HEK293 (cell line): ENCODE data around the gene IRF1.

ENCODE experiments used
- BCL11A ChIP-seq: fragments of 450-650 bp; formaldehyde crosslinking; IDR thresholded peaks from 2 replicates; pipeline ENCODE4 v1.5.1; 2016; ENCODE audit warnings: low read depth, missing biosample characterization, missing genetic modification characterization
- KLF1 ChIP-seq: fragments of 450-650 bp; formaldehyde crosslinking; IDR thresholded peaks from 2 replicates; pipeline ENCODE4 v1.5.1; 2016; ENCODE audit warnings: missing biosample characterization, missing genetic modification characterization
- KLF10 ChIP-seq: fragments of 450-650 bp; IDR thresholded peaks from 2 replicates; pipeline ENCODE4 v1.5.1; 2018; ENCODE audit warnings: missing biosample characterization, mild to moderate bottlenecking, missing genetic modification characterization
- KLF16 ChIP-seq: fragments of 450-650 bp; formaldehyde crosslinking; IDR thresholded peaks from 2 replicates; pipeline ENCODE4 v1.5.1; 2017; ENCODE audit warnings: missing biosample characterization, missing genetic modification characterization
- SCRT1 ChIP-seq: fragments of 450-650 bp; formaldehyde crosslinking; IDR thresholded peaks from 2 replicates; pipeline ENCODE4 v1.5.1; 2016; ENCODE audit warnings: missing biosample characterization, missing genetic modification characterization, borderline replicate concordance
- SP7 ChIP-seq: fragments of 450-650 bp; formaldehyde crosslinking; IDR thresholded peaks from 2 replicates; pipeline ENCODE4 v1.5.1; 2016; ENCODE audit warnings: missing biosample characterization, missing genetic modification characterization
- ZNF169 ChIP-seq: fragments of 450-650 bp; formaldehyde crosslinking; IDR thresholded peaks from 2 replicates; pipeline ENCODE4 v1.5.1; 2016; ENCODE audit warnings: missing biosample characterization, missing genetic modification characterization
- ZNF324 ChIP-seq: fragments of 450-650 bp; formaldehyde crosslinking; IDR thresholded peaks from 2 replicates; pipeline ENCODE4 v1.5.1; 2016; ENCODE audit warnings: missing biosample characterization, missing genetic modification characterization
- ZNF354C ChIP-seq: fragments of 450-650 bp; formaldehyde crosslinking; IDR thresholded peaks from 2 replicates; pipeline ENCODE4 v1.5.1; 2016; ENCODE audit warnings: missing biosample characterization, missing genetic modification characterization, low read depth, borderline replicate concordance
- ZNF473 ChIP-seq: fragments of 450-650 bp; formaldehyde crosslinking; IDR thresholded peaks from 2 replicates; pipeline ENCODE4 v1.5.1; 2017; ENCODE audit warnings: missing biosample characterization, missing genetic modification characterization
- ZNF548 ChIP-seq: fragments of 450-650 bp; formaldehyde crosslinking; IDR thresholded peaks from 2 replicates; pipeline ENCODE4 v1.5.1; 2016; ENCODE audit warnings: missing biosample characterization, missing genetic modification characterization
- ZNF626 ChIP-seq: fragments of 450-650 bp; sonication (Bioruptor Pico); formaldehyde crosslinking; IDR thresholded peaks from 2 replicates; pipeline ENCODE4 v1.5.1; 2018; ENCODE audit warnings: missing biosample characterization, missing genetic modification characterization, inconsistent platforms
- ZNF660 ChIP-seq: fragments of 450-650 bp; IDR thresholded peaks from 2 replicates; pipeline ENCODE4 v1.5.1; 2018; ENCODE audit warnings: missing biosample characterization, mild to moderate bottlenecking, missing genetic modification characterization
- ZNF747 ChIP-seq: fragments of 450-650 bp; formaldehyde crosslinking; IDR thresholded peaks from 2 replicates; pipeline ENCODE4 v1.5.1; 2016; ENCODE audit warnings: missing biosample characterization, missing genetic modification characterization
- ZNF777 ChIP-seq: fragments of 450-650 bp; formaldehyde crosslinking; IDR thresholded peaks from 2 replicates; pipeline ENCODE4 v1.5.1; 2017; ENCODE audit warnings: missing biosample characterization, missing genetic modification characterization, borderline replicate concordance
- ZNF843 ChIP-seq: fragments of 450-650 bp; formaldehyde crosslinking; IDR thresholded peaks from 2 replicates; pipeline ENCODE4 v1.5.1; 2016; ENCODE audit warnings: missing biosample characterization, missing genetic modification characterization
- ZSCAN30 ChIP-seq: fragments of 450-650 bp; IDR thresholded peaks from 2 replicates; pipeline ENCODE4 v1.5.1; 2018; ENCODE audit warnings: missing biosample characterization, mild to moderate bottlenecking, missing genetic modification characterization, moderate library complexity
- ZXDB ChIP-seq: fragments of 450-650 bp; formaldehyde crosslinking; IDR thresholded peaks from 2 replicates; pipeline ENCODE4 v1.5.1; 2016; ENCODE audit warnings: missing biosample characterization, missing genetic modification characterization
- TF ChIP-seq, protein P1 (sequence below): fragments of 450-650 bp; formaldehyde crosslinking; IDR thresholded peaks from 2 replicates; pipeline ENCODE4 v1.5.1; 2016; ENCODE audit warnings: missing biosample characterization, missing genetic modification characterization
- TF ChIP-seq, protein P2 (sequence below): fragments of 450-650 bp; formaldehyde crosslinking; IDR thresholded peaks from 2 replicates; pipeline ENCODE4 v1.5.1; 2016; ENCODE audit warnings: missing biosample characterization, missing genetic modification characterization
- TF ChIP-seq, protein P3 (sequence below): fragments of 450-650 bp; formaldehyde crosslinking; IDR thresholded peaks from 2 replicates; pipeline ENCODE4 v1.5.1; 2017; ENCODE audit warnings: missing biosample characterization, mild to moderate bottlenecking, missing genetic modification characterization, moderate library complexity
- TF ChIP-seq, protein P4 (sequence below): fragments of 450-650 bp; formaldehyde crosslinking; IDR thresholded peaks from 2 replicates; pipeline ENCODE4 v1.5.1; 2016; ENCODE audit warnings: missing biosample characterization, missing genetic modification characterization
- TF ChIP-seq, protein P5 (sequence below): fragments of 450-650 bp; formaldehyde crosslinking; optimal IDR thresholded peaks from 2 replicates; pipeline ENCODE3; 2016; ENCODE audit warnings: missing biosample characterization, mild to moderate bottlenecking, missing genetic modification characterization
- TF ChIP-seq, protein P6 (sequence below): fragments of 450-650 bp; formaldehyde crosslinking; IDR thresholded peaks from 2 replicates; pipeline ENCODE4 v1.5.1; 2016; ENCODE audit warnings: missing biosample characterization, missing genetic modification characterization, borderline replicate concordance

Gene IRF1

DNA sequence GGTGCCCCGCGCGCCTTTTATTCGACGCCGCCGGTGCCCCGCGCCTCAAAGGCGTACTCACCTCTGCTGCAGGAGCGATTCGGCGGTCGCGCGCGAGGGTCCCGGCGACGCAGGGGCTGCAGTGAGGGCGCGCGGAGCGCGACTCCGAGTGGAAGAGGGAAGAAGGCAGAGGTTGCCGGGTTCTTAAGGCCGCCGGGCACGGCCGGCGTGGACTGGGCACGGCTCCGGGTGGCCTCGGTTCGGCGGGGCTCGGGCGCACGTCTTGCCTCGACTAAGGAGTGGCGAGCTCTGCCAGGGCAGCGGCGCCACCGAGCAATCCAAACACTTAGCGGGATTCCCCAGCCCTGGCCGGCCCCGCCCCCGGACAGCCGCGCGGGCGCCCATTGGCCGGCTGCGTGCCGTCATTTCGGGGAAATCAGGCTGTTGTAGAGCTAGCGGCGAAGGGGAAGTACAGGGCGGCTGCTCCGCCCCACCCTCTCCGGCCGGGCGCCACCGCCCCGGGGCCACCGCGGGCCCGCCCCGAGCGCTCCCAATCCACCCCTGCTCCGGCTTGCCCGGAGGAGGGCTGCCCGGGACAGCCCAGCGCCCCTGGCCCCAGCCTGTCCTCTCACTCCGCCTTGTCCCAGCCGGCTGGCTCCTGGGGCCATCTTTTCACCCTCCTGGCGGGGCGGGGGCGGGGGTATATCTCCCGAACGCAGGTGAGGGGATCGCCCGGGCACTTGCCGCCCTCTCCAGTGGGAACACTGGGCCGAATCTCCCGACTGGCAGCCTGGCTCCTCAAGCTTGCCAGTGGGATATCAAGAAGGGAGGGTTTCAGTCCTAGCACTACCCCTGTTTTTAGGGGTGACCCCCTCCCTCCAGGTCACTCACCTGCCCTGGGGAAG is at the start of gene IRF1 (continued):
- TF ChIP-seq KLF10, result peak; percentile 74; the same call in 1 of the 2 replicates
- TF ChIP-seq, protein P1, sequence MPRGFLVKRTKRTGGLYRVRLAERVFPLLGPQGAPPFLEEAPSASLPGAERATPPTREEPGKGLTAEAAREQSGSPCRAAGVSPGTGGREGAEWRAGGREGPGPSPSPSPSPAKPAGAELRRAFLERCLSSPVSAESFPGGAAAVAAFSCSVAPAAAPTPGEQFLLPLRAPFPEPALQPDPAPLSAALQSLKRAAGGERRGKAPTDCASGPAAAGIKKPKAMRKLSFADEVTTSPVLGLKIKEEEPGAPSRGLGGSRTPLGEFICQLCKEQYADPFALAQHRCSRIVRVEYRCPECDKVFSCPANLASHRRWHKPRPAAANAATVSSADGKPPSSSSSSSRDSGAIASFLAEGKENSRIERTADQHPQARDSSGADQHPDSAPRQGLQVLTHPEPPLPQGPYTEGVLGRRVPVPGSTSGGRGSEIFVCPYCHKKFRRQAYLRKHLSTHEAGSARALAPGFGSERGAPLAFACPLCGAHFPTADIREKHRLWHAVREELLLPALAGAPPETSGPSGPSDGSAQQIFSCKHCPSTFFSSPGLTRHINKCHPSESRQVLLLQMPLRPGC (tag by site-specific recombination), result peak; percentile 75
- TF ChIP-seq, protein P2, sequence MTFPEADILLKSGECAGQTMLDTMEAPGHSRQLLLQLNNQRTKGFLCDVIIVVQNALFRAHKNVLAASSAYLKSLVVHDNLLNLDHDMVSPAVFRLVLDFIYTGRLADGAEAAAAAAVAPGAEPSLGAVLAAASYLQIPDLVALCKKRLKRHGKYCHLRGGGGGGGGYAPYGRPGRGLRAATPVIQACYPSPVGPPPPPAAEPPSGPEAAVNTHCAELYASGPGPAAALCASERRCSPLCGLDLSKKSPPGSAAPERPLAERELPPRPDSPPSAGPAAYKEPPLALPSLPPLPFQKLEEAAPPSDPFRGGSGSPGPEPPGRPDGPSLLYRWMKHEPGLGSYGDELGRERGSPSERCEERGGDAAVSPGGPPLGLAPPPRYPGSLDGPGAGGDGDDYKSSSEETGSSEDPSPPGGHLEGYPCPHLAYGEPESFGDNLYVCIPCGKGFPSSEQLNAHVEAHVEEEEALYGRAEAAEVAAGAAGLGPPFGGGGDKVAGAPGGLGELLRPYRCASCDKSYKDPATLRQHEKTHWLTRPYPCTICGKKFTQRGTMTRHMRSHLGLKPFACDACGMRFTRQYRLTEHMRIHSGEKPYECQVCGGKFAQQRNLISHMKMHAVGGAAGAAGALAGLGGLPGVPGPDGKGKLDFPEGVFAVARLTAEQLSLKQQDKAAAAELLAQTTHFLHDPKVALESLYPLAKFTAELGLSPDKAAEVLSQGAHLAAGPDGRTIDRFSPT, result peak; percentile 89
- TF ChIP-seq, protein P3, sequence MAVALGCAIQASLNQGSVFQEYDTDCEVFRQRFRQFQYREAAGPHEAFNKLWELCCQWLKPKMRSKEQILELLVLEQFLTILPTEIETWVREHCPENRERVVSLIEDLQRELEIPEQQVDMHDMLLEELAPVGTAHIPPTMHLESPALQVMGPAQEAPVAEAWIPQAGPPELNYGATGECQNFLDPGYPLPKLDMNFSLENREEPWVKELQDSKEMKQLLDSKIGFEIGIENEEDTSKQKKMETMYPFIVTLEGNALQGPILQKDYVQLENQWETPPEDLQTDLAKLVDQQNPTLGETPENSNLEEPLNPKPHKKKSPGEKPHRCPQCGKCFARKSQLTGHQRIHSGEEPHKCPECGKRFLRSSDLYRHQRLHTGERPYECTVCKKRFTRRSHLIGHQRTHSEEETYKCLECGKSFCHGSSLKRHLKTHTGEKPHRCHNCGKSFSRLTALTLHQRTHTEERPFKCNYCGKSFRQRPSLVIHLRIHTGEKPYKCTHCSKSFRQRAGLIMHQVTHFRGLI (tag by site-specific recombination), result peak; percentile 83
- peak; percentile 83 for TF ChIP-seq ZXDB (tag by site-specific recombination)
- TF ChIP-seq, protein P4, sequence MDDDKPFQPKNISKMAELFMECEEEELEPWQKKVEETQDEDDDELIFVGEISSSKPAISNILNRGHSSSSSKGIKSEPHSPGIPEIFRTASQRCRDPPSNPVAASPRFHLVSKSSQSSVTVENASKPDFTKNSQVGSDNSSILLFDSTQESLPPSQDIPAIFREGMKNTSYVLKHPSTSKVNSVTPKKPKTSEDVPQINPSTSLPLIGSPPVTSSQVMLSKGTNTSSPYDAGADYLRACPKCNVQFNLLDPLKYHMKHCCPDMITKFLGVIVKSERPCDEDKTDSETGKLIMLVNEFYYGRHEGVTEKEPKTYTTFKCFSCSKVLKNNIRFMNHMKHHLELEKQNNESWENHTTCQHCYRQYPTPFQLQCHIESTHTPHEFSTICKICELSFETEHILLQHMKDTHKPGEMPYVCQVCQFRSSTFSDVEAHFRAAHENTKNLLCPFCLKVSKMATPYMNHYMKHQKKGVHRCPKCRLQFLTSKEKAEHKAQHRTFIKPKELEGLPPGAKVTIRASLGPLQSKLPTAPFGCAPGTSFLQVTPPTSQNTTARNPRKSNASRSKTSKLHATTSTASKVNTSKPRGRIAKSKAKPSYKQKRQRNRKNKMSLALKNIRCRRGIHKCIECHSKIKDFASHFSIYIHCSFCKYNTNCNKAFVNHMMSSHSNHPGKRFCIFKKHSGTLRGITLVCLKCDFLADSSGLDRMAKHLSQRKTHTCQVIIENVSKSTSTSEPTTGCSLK (tag by site-specific recombination), result no peak
- peak; percentile 60 for TF ChIP-seq SP7
- TF ChIP-seq ZNF169, result no peak
- 0 out of 2 replicates have a peak, but pooled peaks have one; percentile 75 for TF ChIP-seq ZNF660 (tag by site-specific recombination)
- no peak for TF ChIP-seq ZNF626 (tag by site-specific recombination)
- no peak for TF ChIP-seq ZNF747 (tag by site-specific recombination)
- 0 out of 2 replicates have a peak, but pooled peaks have one; percentile 48 for TF ChIP-seq ZNF324 (tag by site-specific recombination)
- TF ChIP-seq ZNF354C, result no peak
- peak; percentile 82 for TF ChIP-seq ZSCAN30 (tag by site-specific recombination)
- peak; percentile 64; the same call in 1 of the 2 replicates for TF ChIP-seq BCL11A (tag by site-specific recombination)
- TF ChIP-seq ZNF843, result peak; percentile 45; the same call in 1 of the 2 replicates
- peak; percentile 82 for TF ChIP-seq KLF16 (tag by site-specific recombination)
- no peak for TF ChIP-seq ZNF473 (tag by site-specific recombination)
- TF ChIP-seq ZNF548 (tag by site-specific recombination), result no peak
- no peak for TF ChIP-seq SCRT1
- TF ChIP-seq, protein P5, sequence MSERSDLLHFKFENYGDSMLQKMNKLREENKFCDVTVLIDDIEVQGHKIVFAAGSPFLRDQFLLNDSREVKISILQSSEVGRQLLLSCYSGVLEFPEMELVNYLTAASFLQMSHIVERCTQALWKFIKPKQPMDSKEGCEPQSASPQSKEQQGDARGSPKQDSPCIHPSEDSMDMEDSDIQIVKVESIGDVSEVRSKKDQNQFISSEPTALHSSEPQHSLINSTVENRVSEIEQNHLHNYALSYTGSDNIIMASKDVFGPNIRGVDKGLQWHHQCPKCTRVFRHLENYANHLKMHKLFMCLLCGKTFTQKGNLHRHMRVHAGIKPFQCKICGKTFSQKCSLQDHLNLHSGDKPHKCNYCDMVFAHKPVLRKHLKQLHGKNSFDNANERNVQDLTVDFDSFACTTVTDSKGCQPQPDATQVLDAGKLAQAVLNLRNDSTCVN (tag by site-specific recombination), result peak; percentile 99
- peak; percentile 89; the same call in 1 of the 2 replicates for TF ChIP-seq ZNF777 (tag by site-specific recombination)
- TF ChIP-seq, protein P6, sequence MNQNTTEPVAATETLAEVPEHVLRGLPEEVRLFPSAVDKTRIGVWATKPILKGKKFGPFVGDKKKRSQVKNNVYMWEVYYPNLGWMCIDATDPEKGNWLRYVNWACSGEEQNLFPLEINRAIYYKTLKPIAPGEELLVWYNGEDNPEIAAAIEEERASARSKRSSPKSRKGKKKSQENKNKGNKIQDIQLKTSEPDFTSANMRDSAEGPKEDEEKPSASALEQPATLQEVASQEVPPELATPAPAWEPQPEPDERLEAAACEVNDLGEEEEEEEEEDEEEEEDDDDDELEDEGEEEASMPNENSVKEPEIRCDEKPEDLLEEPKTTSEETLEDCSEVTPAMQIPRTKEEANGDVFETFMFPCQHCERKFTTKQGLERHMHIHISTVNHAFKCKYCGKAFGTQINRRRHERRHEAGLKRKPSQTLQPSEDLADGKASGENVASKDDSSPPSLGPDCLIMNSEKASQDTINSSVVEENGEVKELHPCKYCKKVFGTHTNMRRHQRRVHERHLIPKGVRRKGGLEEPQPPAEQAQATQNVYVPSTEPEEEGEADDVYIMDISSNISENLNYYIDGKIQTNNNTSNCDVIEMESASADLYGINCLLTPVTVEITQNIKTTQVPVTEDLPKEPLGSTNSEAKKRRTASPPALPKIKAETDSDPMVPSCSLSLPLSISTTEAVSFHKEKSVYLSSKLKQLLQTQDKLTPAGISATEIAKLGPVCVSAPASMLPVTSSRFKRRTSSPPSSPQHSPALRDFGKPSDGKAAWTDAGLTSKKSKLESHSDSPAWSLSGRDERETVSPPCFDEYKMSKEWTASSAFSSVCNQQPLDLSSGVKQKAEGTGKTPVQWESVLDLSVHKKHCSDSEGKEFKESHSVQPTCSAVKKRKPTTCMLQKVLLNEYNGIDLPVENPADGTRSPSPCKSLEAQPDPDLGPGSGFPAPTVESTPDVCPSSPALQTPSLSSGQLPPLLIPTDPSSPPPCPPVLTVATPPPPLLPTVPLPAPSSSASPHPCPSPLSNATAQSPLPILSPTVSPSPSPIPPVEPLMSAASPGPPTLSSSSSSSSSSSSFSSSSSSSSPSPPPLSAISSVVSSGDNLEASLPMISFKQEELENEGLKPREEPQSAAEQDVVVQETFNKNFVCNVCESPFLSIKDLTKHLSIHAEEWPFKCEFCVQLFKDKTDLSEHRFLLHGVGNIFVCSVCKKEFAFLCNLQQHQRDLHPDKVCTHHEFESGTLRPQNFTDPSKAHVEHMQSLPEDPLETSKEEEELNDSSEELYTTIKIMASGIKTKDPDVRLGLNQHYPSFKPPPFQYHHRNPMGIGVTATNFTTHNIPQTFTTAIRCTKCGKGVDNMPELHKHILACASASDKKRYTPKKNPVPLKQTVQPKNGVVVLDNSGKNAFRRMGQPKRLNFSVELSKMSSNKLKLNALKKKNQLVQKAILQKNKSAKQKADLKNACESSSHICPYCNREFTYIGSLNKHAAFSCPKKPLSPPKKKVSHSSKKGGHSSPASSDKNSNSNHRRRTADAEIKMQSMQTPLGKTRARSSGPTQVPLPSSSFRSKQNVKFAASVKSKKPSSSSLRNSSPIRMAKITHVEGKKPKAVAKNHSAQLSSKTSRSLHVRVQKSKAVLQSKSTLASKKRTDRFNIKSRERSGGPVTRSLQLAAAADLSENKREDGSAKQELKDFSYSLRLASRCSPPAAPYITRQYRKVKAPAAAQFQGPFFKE (tag by site-specific recombination), result no peak
- peak; percentile 86 for TF ChIP-seq KLF1 (tag by site-specific recombination)
